ENCODE measurements around the gene FRMPD1. TPM values are rescaled to one million over a fixed set of nuclear protein-coding genes. Genes with fewer than 3 reads are reported as not detected.

FRMPD1 gene
- total and polyA plus RNA-seq, 2 of the 13 experiments (the other 11 are each of a cell fraction or from before 2014, with no cell fraction given): not detected

GRCh38 chr9:37608250-37608649 lies 42.5 kb upstream of the FRMPD1 start:
- no peaks in the 10 kb centered on the region for H4K20me1 ChIP-seq (ENCODE audit: insufficient read depth, low read length)
- no peak for FAIRE-seq
- no peaks in the 10 kb centered on the region for H3K9me3 ChIP-seq (ENCODE audit: low read length)
- CTCF ChIA-PET (ENCODE audit: low intra/inter-chr PET ratio, low total read pairs): no interaction called here
- H3K79me2 ChIP-seq (ENCODE audit: insufficient read depth, low read length): no peaks in the 10 kb centered on the region
- BruUV-seq (replicated peaks): no TSS peak
- TF ChIP-seq ZNF766 (CRISPR knock-in tag; IDR thresholded peaks at IDR 0.05; ENCODE audit: borderline replicate concordance): no peak
- no peak for TF ChIP-seq ZNF737 (CRISPR knock-in tag; IDR thresholded peaks at IDR 0.05; ENCODE audit: borderline replicate concordance)
- TF ChIP-seq ZNF83 (CRISPR knock-in tag; IDR thresholded peaks at IDR 0.05; ENCODE audit: borderline replicate concordance): no peak
- no peak for TF ChIP-seq NKX3-1 (CRISPR knock-in tag; IDR thresholded peaks at IDR 0.05)
- TF ChIP-seq, protein P1, sequence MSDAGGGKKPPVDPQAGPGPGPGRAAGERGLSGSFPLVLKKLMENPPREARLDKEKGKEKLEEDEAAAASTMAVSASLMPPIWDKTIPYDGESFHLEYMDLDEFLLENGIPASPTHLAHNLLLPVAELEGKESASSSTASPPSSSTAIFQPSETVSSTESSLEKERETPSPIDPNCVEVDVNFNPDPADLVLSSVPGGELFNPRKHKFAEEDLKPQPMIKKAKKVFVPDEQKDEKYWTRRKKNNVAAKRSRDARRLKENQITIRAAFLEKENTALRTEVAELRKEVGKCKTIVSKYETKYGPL (CRISPR knock-in tag; IDR thresholded peaks at IDR 0.05): no peak
- no peak for TF ChIP-seq HNRNPK (IDR thresholded peaks at IDR 0.05; ENCODE audit: low read depth, low read length, poor library complexity, severe bottlenecking)
- TF ChIP-seq TBL1XR1 (IDR thresholded peaks at IDR 0.05; ENCODE audit: borderline replicate concordance, low read length, partially characterized antibody): no peak
- no peak for TF ChIP-seq NFYC (CRISPR knock-in tag; IDR thresholded peaks at IDR 0.05)
- no peak for TF ChIP-seq BCL6 (CRISPR knock-in tag; IDR thresholded peaks at IDR 0.05)
- no peak for TF ChIP-seq E2F2 (CRISPR knock-in tag; IDR thresholded peaks at IDR 0.05; ENCODE audit: borderline replicate concordance)
- TF ChIP-seq PTBP1 (IDR thresholded peaks at IDR 0.05; ENCODE audit: low read depth, low read length, poor library complexity, severe bottlenecking): no peak
- TF ChIP-seq, protein P2, sequence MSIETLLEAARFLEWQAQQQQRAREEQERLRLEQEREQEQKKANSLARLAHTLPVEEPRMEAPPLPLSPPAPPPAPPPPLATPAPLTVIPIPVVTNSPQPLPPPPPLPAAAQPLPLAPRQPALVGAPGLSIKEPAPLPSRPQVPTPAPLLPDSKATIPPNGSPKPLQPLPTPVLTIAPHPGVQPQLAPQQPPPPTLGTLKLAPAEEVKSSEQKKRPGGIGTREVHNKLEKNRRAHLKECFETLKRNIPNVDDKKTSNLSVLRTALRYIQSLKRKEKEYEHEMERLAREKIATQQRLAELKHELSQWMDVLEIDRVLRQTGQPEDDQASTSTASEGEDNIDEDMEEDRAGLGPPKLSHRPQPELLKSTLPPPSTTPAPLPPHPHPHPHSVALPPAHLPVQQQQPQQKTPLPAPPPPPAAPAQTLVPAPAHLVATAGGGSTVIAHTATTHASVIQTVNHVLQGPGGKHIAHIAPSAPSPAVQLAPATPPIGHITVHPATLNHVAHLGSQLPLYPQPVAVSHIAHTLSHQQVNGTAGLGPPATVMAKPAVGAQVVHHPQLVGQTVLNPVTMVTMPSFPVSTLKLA (IDR thresholded peaks at IDR 0.05): no peak
- no peak for TF ChIP-seq ZFP36L1 (CRISPR knock-in tag; IDR thresholded peaks at IDR 0.05)
- TF ChIP-seq MTA1 (CRISPR knock-in tag; IDR thresholded peaks at IDR 0.05; ENCODE audit: borderline replicate concordance): no peak
- no peak for TF ChIP-seq ZNF160 (CRISPR knock-in tag; IDR thresholded peaks at IDR 0.05)
- H3K27me3 ChIP-seq (ENCODE audit: control insufficient read depth in 1 of 2, insufficient read depth in 2 of 2, low read length in 2 of 2): peaks cover 0 to 23% of the 10 kb centered on the region in 2 experiments; a peak in 3 of 5 replicates
- intact Hi-C loops (cut with micrococcal nuclease; ENCODE audit: unreplicated experiment) (no loop called here), in situ Hi-C loops (cut with HindIII; ENCODE audit: extremely low pct_ligation_motif_present, low pct_unique_long_range_greater_than_20kb) (no loop called here)
- H2AFZ ChIP-seq (ENCODE audit: low read length): no peak overlapping the region
- POLR2A ChIA-PET: no interaction called here
- peaks cover under 1% of the 10 kb centered on the region for H3K4me1 ChIP-seq (ENCODE audit: insufficient read depth, low read length)
- H3K4me3 ChIP-seq (replicated peaks in 1 of 3; ENCODE audit: insufficient read depth in 1 of 3, low read depth in 2 of 3, low read length in 3 of 3): no peak overlapping the region
- no peaks in the 10 kb centered on the region for H3K36me3 ChIP-seq (replicated peaks in 1 of 2; ENCODE audit: control insufficient read depth in 1 of 2, insufficient read depth in 2 of 2, low read length in 2 of 2)
- H3K9ac ChIP-seq (ENCODE audit: insufficient read depth, low read depth, low read length): no peak overlapping the region
- DNase-seq (ENCODE audit: low spot score): no peak
- no peak overlapping the region for H3K27ac ChIP-seq (ENCODE audit: extremely low read length, insufficient read depth, low read length)
- H3K4me2 ChIP-seq (ENCODE audit: low read depth, low read length): no peak overlapping the region
- ATAC-seq: no peak

Data from HepG2 (cell line).